HT-29 (cell line): ENCODE results near the gene PCSK6. TPM values are rescaled to one million over a fixed set of nuclear protein-coding genes. Genes with fewer than 3 reads are reported as not detected.

Experiments
- DNase-seq: peaks from one replicate; pipeline ENCODE4 v3.0.0-alpha.2; 2015; ENCODE audit warnings: low spot score
- total RNA-seq: library from RNA; depleted of rRNA; stranded (reverse); fragments of >200 nt; shearing (Covaris generic); gene quantifications from 2 replicates; pipeline ENCODE4 v1.2.3, GENCODE V29; 2014; rRNA removed

The PCSK6 gene
- total RNA-seq: 79.8 and 81.0 TPM in 2 replicates

GRCh38 chr15:101489599-101490407 is at the start of gene PCSK6:
TSS of gene PCSK6 (minus strand) at chr15:101489707. CDS start at chr15:101489670, 37 bp downstream.
- DNase-seq: peak; percentile 45

GRCh38 chr15:101538996-101539395 is 49.5 kb upstream of the PCSK6 start:
- no peak for DNase-seq

GRCh38 chr15:101538177-101538576 is 48.7 kb upstream of the PCSK6 start:
- DNase-seq: no peak

GRCh38 chr15:101537483-101538080 is 48.1 kb upstream of the PCSK6 start:
- no peak for DNase-seq

GRCh38 chr15:101536875-101537405 is 47.4 kb upstream of the PCSK6 start:
- DNase-seq: no peak

GRCh38 chr15:101536166-101536874 is 46.8 kb upstream of the PCSK6 start:
- no peak for DNase-seq

GRCh38 chr15:101535170-101535902 is 45.8 kb upstream of the PCSK6 start:
- no peak for DNase-seq

- no peak for DNase-seq
These were observed 45.0 kb upstream of the PCSK6 start for GRCh38 chr15:101534376-101534970.

- DNase-seq: no peak
These were observed 44.0 kb upstream of the PCSK6 start for GRCh38 chr15:101533371-101534140.

GRCh38 chr15:101532865-101533264 is 43.4 kb upstream of the PCSK6 start:
- no peak for DNase-seq

GRCh38 chr15:101531170-101531569 is 41.7 kb upstream of the PCSK6 start:
- DNase-seq: no peak

GRCh38 chr15:101530224-101530958 is 40.9 kb upstream of the PCSK6 start:
- DNase-seq: no peak

- DNase-seq: no peak
These were observed 39.4 kb upstream of the PCSK6 start for GRCh38 chr15:101528917-101529299.

- DNase-seq: peak; percentile 63
These were observed 38.8 kb upstream of the PCSK6 start for GRCh38 chr15:101528108-101528916.

GRCh38 chr15:101526890-101527289 is 37.4 kb upstream of the PCSK6 start:
- DNase-seq: no peak

- DNase-seq: no peak
These were observed 36.9 kb upstream of the PCSK6 start for GRCh38 chr15:101526442-101526841.

- no peak for DNase-seq
These were observed 36.5 kb upstream of the PCSK6 start for GRCh38 chr15:101526021-101526420.

- DNase-seq: no peak
These were observed 35.7 kb upstream of the PCSK6 start for GRCh38 chr15:101525087-101525669.
